ENCODE results near the gene DYNC2H1.

Gene DYNC2H1

DNA sequence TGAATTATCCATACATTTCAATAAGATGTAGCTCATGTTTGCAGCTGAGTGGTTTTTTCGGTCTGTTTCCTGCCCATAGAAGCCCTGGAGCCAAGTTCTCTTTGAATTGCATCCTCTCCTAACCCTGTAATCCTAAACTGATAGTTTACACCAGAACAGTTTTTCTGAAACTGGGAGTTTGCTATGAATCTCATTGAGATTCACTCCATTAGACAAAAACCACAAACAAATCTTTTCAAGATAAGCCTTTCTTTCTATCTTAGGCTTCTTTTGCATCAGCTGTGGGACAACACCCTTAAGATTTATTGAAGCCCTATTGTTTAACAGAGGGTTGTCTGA is 324.8 kb downstream of the DYNC2H1 start:
- no peaks in the 10 kb centered on the region for H3K36me3 ChIP-seq (ENCODE audit: insufficient read depth)
- no peak overlapping the region for H2AFZ ChIP-seq (ENCODE audit: low read depth)
- H4K20me1 ChIP-seq (ENCODE audit: insufficient read depth), result no peaks in the 10 kb centered on the region
- H3K4me2 ChIP-seq, result no peak overlapping the region
- H3K9ac ChIP-seq, result no peak overlapping the region
- no peak overlapping the region for H3K4me3 ChIP-seq (IDR thresholded peaks at IDR 0.05; ENCODE audit: insufficient read depth, low read depth, low read length)
- no peaks in the 10 kb centered on the region for H3K27me3 ChIP-seq (ENCODE audit: insufficient read depth, low read depth)
- peaks cover 5% of the 10 kb centered on the region for H3K4me1 ChIP-seq (ENCODE audit: low read depth, poor library complexity, severe bottlenecking)
- TF ChIP-seq CTCF (conservative IDR thresholded peaks at IDR 0.05; ENCODE audit: low read depth, low read length), result no peak
- no peak overlapping the region for H3K27ac ChIP-seq
- no peaks in the 10 kb centered on the region for H3K79me2 ChIP-seq (ENCODE audit: insufficient read depth, low read depth)

- Histone ChIP-seq H4K20me1 (ENCODE audit: insufficient read depth) (no peaks in the 10 kb centered on the region), H3K27me3 (ENCODE audit: insufficient read depth, low read depth) (no peaks in the 10 kb centered on the region), H2AFZ (ENCODE audit: low read depth) (no peak overlapping the region), H3K27ac (no peak overlapping the region), H3K4me2 (no peak overlapping the region), H3K79me2 (ENCODE audit: insufficient read depth, low read depth) (no peaks in the 10 kb centered on the region), H3K4me3 (IDR thresholded peaks at IDR 0.05; ENCODE audit: insufficient read depth, low read depth, low read length) (no peak overlapping the region), H3K4me1 (ENCODE audit: low read depth, poor library complexity, severe bottlenecking) (peaks cover 5% of the 10 kb centered on the region), H3K9ac (no peak overlapping the region), H3K36me3 (ENCODE audit: insufficient read depth) (no peaks in the 10 kb centered on the region)
- TF ChIP-seq CTCF (conservative IDR thresholded peaks at IDR 0.05; ENCODE audit: low read depth, low read length), result no peak
Measured at GRCh38 chr11:103436131-103436770, 327.0 kb downstream of the DYNC2H1 start.

DNA sequence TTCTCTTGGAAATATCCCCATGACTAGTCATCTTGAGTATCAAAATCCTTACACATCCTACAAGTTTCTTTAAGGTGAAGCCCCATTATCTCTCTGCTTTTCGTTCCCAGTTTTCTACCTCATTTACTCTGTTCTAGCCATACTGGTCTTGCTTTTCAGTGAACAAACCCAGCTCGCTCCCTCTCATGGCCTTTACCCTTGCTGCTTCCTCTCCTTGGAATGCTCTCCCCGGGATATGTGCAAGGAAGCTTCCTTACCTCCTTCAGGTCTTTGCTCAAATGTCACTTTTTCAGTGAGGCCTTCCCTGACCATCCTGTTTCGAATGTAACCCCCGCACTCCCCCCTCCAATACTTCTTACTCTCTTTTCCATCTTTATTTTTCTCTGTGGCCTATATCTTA is 331.8 kb downstream of the DYNC2H1 start:
- no peak for TF ChIP-seq CTCF (conservative IDR thresholded peaks at IDR 0.05; ENCODE audit: low read depth, low read length)
- H3K27ac ChIP-seq, result no peak overlapping the region
- H3K4me2 ChIP-seq, result no peak overlapping the region

GRCh38 chr11:103448966-103449365 is 339.7 kb downstream of the DYNC2H1 start:
- Histone ChIP-seq H3K4me2 (no peak overlapping the region), H3K4me3 (IDR thresholded peaks at IDR 0.05; ENCODE audit: insufficient read depth, low read depth, low read length) (no peak overlapping the region), H4K20me1 (ENCODE audit: insufficient read depth) (no peaks in the 10 kb centered on the region), H3K9ac (no peak overlapping the region), H3K36me3 (ENCODE audit: insufficient read depth) (no peaks in the 10 kb centered on the region), H3K27me3 (ENCODE audit: insufficient read depth, low read depth) (no peaks in the 10 kb centered on the region), H3K27ac (no peak overlapping the region), H2AFZ (ENCODE audit: low read depth) (no peak overlapping the region), H3K79me2 (ENCODE audit: insufficient read depth, low read depth) (no peaks in the 10 kb centered on the region), H3K4me1 (ENCODE audit: low read depth, poor library complexity, severe bottlenecking) (no peaks in the 10 kb centered on the region)
- TF ChIP-seq CTCF (conservative IDR thresholded peaks at IDR 0.05; ENCODE audit: low read depth, low read length), result no peak

More for the DNA sequence above, 331.8 kb downstream of the DYNC2H1 start:
- no peak overlapping the region for H3K4me3 ChIP-seq (IDR thresholded peaks at IDR 0.05; ENCODE audit: insufficient read depth, low read depth, low read length)
- no peaks in the 10 kb centered on the region for H3K27me3 ChIP-seq (ENCODE audit: insufficient read depth, low read depth)
- H2AFZ ChIP-seq (ENCODE audit: low read depth), result no peak overlapping the region
- H3K79me2 ChIP-seq (ENCODE audit: insufficient read depth, low read depth), result no peaks in the 10 kb centered on the region
- no peaks in the 10 kb centered on the region for H3K36me3 ChIP-seq (ENCODE audit: insufficient read depth)
- no peaks in the 10 kb centered on the region for H3K4me1 ChIP-seq (ENCODE audit: low read depth, poor library complexity, severe bottlenecking)
- no peaks in the 10 kb centered on the region for H4K20me1 ChIP-seq (ENCODE audit: insufficient read depth)
- no peak overlapping the region for H3K9ac ChIP-seq

All from KMS-11 (cell line).